AG04449 (cell line): Measurements from ENCODE around the gene FHAD1.
A peak's percentile ranks its signal among the peaks of the same experiment; 100 is the strongest.

Experiments
- CTCF ChIA-PET: fragments of 350-600 bp; formaldehyde crosslinking; extraction: SDS; loops from one replicate; lab custom pipeline; 2021; ENCODE audit warnings: antibody characterized with exemption; lab: Yijun Ruan, JAX
- POLR2A ChIA-PET: fragments of 400-600, 350-600 bp; formaldehyde crosslinking; extraction: SDS; loops from one replicate; lab custom pipeline; 2020; ENCODE audit warnings: antibody characterized with exemption, inconsistent platforms; lab: Yijun Ruan, JAX
- DNase-seq: peaks from one replicate; pipeline ENCODE4 v3.0.0-alpha.2; 2010; ENCODE audit warnings: low read depth, low spot score
- H3K4me3 ChIP-seq: 2 replicates; pipeline ENCODE4 v1.5.1; 2011; ENCODE audit warnings: low read depth, mild to moderate bottlenecking, control low read depth, low read length
- CTCF ChIP-seq: IDR thresholded peaks from one replicate; pipeline ENCODE4 v1.5.1; 2011; ENCODE audit warnings: mild to moderate bottlenecking, moderate library complexity, low read length, control low read depth, inconsistent platforms; ENCODE audit not compliant: insufficient read depth; ENCODE audit errors: missing control alignments

FHAD1 gene

GRCh38 chr1:15410223-15410883 lies 163.3 kb downstream of the FHAD1 start:
- peak overlapping the region; percentile 83 for H3K4me3 ChIP-seq
- no peak for TF ChIP-seq CTCF
- POLR2A ChIA-PET: no interaction called here
- CTCF ChIA-PET: interaction anchor here (2.5 to 3.8 kb wide), 2 partner anchors 21 kb away, joined by 11 to 19 read pairs; no protein-coding TSS in a partner anchor
- DNase-seq: no peak

- CTCF ChIA-PET: interaction anchor here (0.9 to 2.5 kb wide), 2 partner anchors 13 to 21 kb away, joined by 3 to 11 read pairs; no protein-coding TSS in a partner anchor
- no peak for TF ChIP-seq CTCF
- POLR2A ChIA-PET: no interaction called here
Measured at GRCh38 chr1:15410884-15411245, 163.8 kb downstream of the FHAD1 start.

GRCh38 chr1:15411593-15412137 lies 164.6 kb downstream of the FHAD1 start:
- no peak for DNase-seq
- ChIA-PET CTCF (interaction anchor here (0.9 to 2.5 kb wide), 4 partner anchors 12 to 283 kb away, joined by 3 to 13 read pairs (median 8); no protein-coding TSS in a partner anchor), POLR2A (no interaction called here)
- no peak for TF ChIP-seq CTCF
- H3K4me3 ChIP-seq: peak overlapping the region; percentile 83

More at GRCh38 chr1:15410884-15411245, 163.8 kb downstream of the FHAD1 start:
- DNase-seq: no peak
- H3K4me3 ChIP-seq: peak overlapping the region; percentile 83

- no peak for TF ChIP-seq CTCF
- POLR2A ChIA-PET: interaction anchor here (0.9 to 1.1 kb wide), 2 partner anchors 18 to 74 kb away, joined by 4 read pairs; no protein-coding TSS in a partner anchor
- peak overlapping the region; percentile 83 for H3K4me3 ChIP-seq
- DNase-seq: no peak
- CTCF ChIA-PET: interaction anchor here (1.0 to 2.5 kb wide), 4 partner anchors 13 to 284 kb away, joined by 3 to 13 read pairs (median 8); no protein-coding TSS in a partner anchor
Measured at GRCh38 chr1:15412175-15412800, 165.3 kb downstream of the FHAD1 start.

- POLR2A ChIA-PET: interaction anchor here (0.9 to 1.1 kb wide), 2 partner anchors 17 to 75 kb away, joined by 4 read pairs; no protein-coding TSS in a partner anchor
- no peak for TF ChIP-seq CTCF
- CTCF ChIA-PET: interaction anchor here (1.0 to 2.5 kb wide), 4 partner anchors 13 to 284 kb away, joined by 3 to 13 read pairs (median 8); no protein-coding TSS in a partner anchor
- H3K4me3 ChIP-seq: no peak overlapping the region
- DNase-seq: no peak
Measured at GRCh38 chr1:15412843-15413242, 165.8 kb downstream of the FHAD1 start.
